Right lobe of liver (tissue), 4 donors: Measurements from ENCODE around the gene TCOF1.

Experiments used
- CTCF ChIP-seq, 4 donors: fragments of 200-600 bp in 3 of 4; fragments of 450-650 bp in 1 of 4; IDR thresholded peaks; one replicate each; pipeline versions ENCODE4 v1.5.1 to v1.8.0; 2016 to 2022; ENCODE audit warnings: antibody characterized with exemption in 4 of 4, mild to moderate bottlenecking in 2 of 4
- POLR2A ChIP-seq: fragments of 450-650 bp; IDR thresholded peaks from one replicate; pipeline ENCODE4 v1.6.1; 2017; ENCODE audit warnings: antibody characterized with exemption, mild to moderate bottlenecking
- donor health status: DM: no; HTN: no; CAD: no.
- donor health status: DM: no; HTN: no; CAD: no.
- donor health status: DM: no; HTN: yes; CAD: no.

DNA sequence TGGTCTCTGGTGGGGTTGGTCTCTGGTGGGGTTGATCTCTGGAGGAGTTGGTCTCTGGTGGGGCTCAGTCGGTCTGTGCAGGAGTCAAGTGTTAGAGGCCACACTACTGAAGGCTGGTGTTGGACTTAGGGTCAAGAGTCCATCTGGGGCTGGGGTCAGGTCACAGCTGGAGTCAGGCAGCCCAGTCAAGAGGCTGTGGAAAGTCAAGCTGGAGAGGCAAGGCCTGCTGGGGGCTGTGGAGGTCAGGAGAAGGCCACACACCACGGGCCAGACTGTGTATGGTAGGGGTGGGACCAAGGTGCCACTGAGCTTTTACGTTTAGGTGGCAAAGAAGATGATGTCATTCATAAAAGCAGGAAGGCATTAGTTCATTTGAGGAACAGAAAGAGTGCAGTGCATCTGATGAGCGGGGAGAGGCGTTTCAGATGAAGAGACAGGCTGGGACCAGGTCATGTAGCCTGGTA is 71.9 kb downstream of the TCOF1 start:
- no peak for TF ChIP-seq CTCF (IDR thresholded peaks at IDR 0.05)
- TF ChIP-seq POLR2A, result no peak
